Glutamatergic neuron (in vitro differentiated cells): Measurements from ENCODE around the gene TM9SF3. TPM values are rescaled to one million over a fixed set of nuclear protein-coding genes. Genes with fewer than 3 reads are reported as not detected.

ENCODE experiments used
- DNase-seq: peaks from one replicate; pipeline ENCODE4 v3.0.0; 2022
- H3K27ac Mint-ChIP-seq: one replicate; pipeline ENCODE4 v1.8.0; 2020; ENCODE audit warnings: mild to moderate bottlenecking, mixed read lengths, inconsistent platforms; ENCODE audit not compliant: unreplicated experiment
- H3K27me3 Mint-ChIP-seq: one replicate; pipeline ENCODE4 v1.8.0; 2020; ENCODE audit warnings: mild to moderate bottlenecking, moderate library complexity, mixed read lengths, inconsistent platforms; ENCODE audit not compliant: unreplicated experiment
- H3K36me3 Mint-ChIP-seq: one replicate; pipeline ENCODE4 v1.8.0; 2020; ENCODE audit warnings: mild to moderate bottlenecking, mixed read lengths, inconsistent platforms; ENCODE audit not compliant: unreplicated experiment
- H3K4me1 Mint-ChIP-seq: one replicate; pipeline ENCODE4 v1.8.0; 2020; ENCODE audit warnings: mild to moderate bottlenecking, low read depth, mixed read lengths, inconsistent platforms; ENCODE audit not compliant: unreplicated experiment
- H3K4me3 Mint-ChIP-seq: one replicate; pipeline ENCODE4 v1.8.0; 2020; ENCODE audit warnings: mild to moderate bottlenecking, mixed read lengths, inconsistent platforms; ENCODE audit not compliant: unreplicated experiment
- H3K9me3 Mint-ChIP-seq: one replicate; pipeline ENCODE4 v1.8.0; 2020; ENCODE audit warnings: mild to moderate bottlenecking, moderate library complexity, mixed read lengths, inconsistent platforms; ENCODE audit not compliant: unreplicated experiment
- total RNA-seq: library from RNA; stranded (reverse); fragmentation: NEBNext Ultra II Directional; extraction: Animal tissue kit (Norgen Biotek cat#: 25700); gene quantifications from one replicate; pipeline ENCODE4 v1.2.1, GENCODE V29; 2021; ENCODE audit not compliant: unreplicated experiment
- TF ChIP-seq, protein P1 (sequence below): fragments of 200-600 bp; sonication (generic); IDR thresholded peaks from one replicate; pipeline ENCODE4 v1.5.0; 2021; ENCODE audit not compliant: partially characterized antibody, unreplicated experiment

Gene TM9SF3
- total RNA-seq, 1 donor from 2014 or later: 99.1 TPM

DNA sequence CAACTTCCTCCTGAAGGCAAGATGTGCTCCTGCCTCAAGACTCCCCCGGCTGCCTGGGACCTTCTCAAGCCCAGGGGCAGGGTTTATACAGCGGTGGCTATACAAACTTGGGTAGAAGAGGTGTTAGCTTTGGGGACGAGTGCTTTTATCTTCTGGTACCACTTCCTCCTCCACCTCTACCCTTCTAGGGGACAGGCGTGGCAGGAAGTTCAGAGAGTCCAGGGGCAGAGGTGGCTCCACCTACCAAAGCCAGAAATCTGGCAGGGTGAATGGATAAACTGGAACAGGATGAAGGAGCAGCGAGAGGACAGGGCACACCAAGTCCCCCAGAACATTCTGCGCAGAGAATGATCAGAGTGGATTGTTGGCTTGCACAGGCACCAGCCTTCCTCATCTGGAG is 24.0 kb upstream of the TM9SF3 start:
- Mint-ChIP-seq H3K27me3 (peaks cover 6% of the 10 kb centered on the region), H3K9me3 (peaks cover 1% of the 10 kb centered on the region), H3K36me3 (no peaks in the 10 kb centered on the region), H3K4me3 (no peak overlapping the region), H3K4me1 (peaks cover 6% of the 10 kb centered on the region), H3K27ac (no peak overlapping the region)
- TF ChIP-seq, protein P1, sequence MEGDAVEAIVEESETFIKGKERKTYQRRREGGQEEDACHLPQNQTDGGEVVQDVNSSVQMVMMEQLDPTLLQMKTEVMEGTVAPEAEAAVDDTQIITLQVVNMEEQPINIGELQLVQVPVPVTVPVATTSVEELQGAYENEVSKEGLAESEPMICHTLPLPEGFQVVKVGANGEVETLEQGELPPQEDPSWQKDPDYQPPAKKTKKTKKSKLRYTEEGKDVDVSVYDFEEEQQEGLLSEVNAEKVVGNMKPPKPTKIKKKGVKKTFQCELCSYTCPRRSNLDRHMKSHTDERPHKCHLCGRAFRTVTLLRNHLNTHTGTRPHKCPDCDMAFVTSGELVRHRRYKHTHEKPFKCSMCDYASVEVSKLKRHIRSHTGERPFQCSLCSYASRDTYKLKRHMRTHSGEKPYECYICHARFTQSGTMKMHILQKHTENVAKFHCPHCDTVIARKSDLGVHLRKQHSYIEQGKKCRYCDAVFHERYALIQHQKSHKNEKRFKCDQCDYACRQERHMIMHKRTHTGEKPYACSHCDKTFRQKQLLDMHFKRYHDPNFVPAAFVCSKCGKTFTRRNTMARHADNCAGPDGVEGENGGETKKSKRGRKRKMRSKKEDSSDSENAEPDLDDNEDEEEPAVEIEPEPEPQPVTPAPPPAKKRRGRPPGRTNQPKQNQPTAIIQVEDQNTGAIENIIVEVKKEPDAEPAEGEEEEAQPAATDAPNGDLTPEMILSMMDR: no peak
- DNase-seq: no peak

DNA sequence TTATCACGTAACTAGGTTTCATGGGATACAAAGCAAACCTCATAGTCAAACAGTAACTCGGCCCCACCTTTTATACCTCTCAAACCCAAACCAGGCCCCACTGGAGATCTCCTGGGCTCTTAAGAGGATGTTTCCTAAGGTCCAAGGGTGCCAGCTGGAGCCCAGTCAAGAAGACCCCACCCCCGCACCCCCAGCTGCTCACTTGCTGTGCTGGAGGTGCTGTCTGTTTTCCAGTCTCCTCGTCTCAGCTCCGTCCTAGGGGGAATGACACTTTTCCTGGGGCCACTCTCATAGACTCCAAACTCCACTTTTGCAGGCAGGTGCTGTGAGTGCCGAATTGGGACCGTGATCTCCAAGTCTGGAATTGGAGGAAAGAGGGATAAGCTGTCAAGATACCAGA is 22.7 kb upstream of the TM9SF3 start:
- H3K36me3 Mint-ChIP-seq: no peaks in the 10 kb centered on the region
- no peak overlapping the region for H3K4me3 Mint-ChIP-seq
- DNase-seq: no peak
- no peak overlapping the region for H3K27ac Mint-ChIP-seq
- no peaks in the 10 kb centered on the region for H3K9me3 Mint-ChIP-seq
- peaks cover 6% of the 10 kb centered on the region for H3K27me3 Mint-ChIP-seq
- TF ChIP-seq, protein P1: no peak
- peaks cover 6% of the 10 kb centered on the region for H3K4me1 Mint-ChIP-seq

DNA sequence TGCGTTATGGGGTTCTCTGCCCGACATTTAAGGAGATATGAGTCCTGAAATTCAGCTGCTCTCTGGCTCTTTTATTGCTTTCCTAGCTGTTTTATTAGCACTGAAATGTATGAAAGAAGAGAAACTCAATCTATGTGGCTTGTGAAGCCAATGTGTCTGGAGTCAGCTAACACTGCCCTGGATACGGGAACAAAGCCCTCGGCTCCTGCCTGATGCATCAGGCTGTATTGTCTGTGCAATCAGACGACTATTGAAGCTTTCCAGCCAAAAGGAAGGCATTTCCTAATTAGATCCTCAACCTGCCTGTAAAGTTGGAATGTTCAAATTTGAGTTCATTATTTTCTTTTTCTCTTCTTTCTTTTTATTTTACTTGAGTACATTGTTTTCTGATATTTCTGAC is 22.0 kb upstream of the TM9SF3 start:
- Mint-ChIP-seq H3K4me1 (peaks cover 6% of the 10 kb centered on the region), H3K9me3 (no peaks in the 10 kb centered on the region), H3K27me3 (peaks cover 6% of the 10 kb centered on the region), H3K27ac (no peak overlapping the region), H3K36me3 (no peaks in the 10 kb centered on the region), H3K4me3 (no peak overlapping the region)
- no peak for DNase-seq
- TF ChIP-seq, protein P1: no peak

DNA sequence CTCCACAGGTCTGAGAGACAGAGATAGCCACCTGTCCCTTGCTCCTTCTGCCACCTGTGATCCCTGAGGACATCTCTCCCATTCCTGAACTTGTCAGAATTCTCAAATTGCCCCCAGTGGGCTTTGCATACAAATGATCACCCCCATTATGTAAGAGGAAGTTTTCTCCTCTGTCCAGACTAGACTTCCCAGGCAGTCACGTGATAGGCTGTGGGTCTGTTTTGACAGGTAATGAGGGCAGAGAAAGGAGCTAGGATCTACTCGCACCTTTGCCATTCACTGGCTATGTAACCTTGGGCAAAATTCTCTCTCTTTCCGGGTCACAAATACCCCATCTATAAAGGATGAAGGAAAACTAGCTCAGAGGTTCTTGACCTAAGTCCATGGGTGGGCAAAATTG is 21.4 kb upstream of the TM9SF3 start:
- peaks cover 6% of the 10 kb centered on the region for H3K27me3 Mint-ChIP-seq
- H3K36me3 Mint-ChIP-seq: no peaks in the 10 kb centered on the region
- no peak overlapping the region for H3K27ac Mint-ChIP-seq
- H3K4me1 Mint-ChIP-seq: peaks cover 6% of the 10 kb centered on the region
- no peak overlapping the region for H3K4me3 Mint-ChIP-seq
- no peak for DNase-seq
- TF ChIP-seq, protein P1: no peak
- no peaks in the 10 kb centered on the region for H3K9me3 Mint-ChIP-seq

DNA sequence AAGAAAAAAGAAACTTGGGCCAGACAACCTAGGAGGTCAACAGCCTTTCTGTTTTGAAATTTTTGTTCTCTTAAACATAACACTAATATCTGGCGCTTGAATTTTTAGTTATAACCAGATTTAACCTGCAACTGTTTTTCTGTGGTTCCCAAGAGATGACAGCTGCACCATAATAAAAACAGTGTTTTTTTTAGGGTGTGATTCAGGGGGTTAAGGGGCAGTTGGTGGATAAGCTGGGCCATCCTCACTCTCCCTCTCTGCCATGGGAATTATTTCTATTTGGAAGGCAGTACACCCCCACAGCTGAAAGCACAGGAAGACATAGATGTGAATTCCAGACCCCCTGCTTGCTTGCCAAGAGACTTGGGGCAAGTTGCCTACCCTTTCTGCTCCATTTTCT is 20.1 kb upstream of the TM9SF3 start:
- H3K4me3 Mint-ChIP-seq: no peak overlapping the region
- no peaks in the 10 kb centered on the region for H3K36me3 Mint-ChIP-seq
- H3K4me1 Mint-ChIP-seq: peaks cover 9% of the 10 kb centered on the region
- TF ChIP-seq, protein P1: no peak
- H3K27ac Mint-ChIP-seq: no peak overlapping the region
- H3K27me3 Mint-ChIP-seq: peaks cover 6% of the 10 kb centered on the region
- peaks cover 2% of the 10 kb centered on the region for H3K9me3 Mint-ChIP-seq
- no peak for DNase-seq
